Dermis blood vessel endothelial cell (primary cell): Measurements from ENCODE around the gene GGT5. TPM values are rescaled to one million over a fixed set of nuclear protein-coding genes. Genes with fewer than 3 reads are reported as not detected.
"Not testable (repeated sequence)": the region's sequence is repeated elsewhere in the genome, so short reads cannot be mapped to it uniquely, and the experiment has no call there.

Experiments used
- DNase-seq: peaks from one replicate; pipeline ENCODE4 v3.0.0; 2010
- total RNA-seq: library from RNA; depleted of rRNA; stranded (reverse); fragments of >200 nt; gene quantifications from 2 replicates; pipeline ENCODE4 v1.2.3, GENCODE V29; 2014

The GGT5 gene
- total RNA-seq, 1 donor from 2014 or later, result 4.9 TPM

GRCh38 chr22:24262185-24262749, 17.4 kb upstream of the GGT5 start:
- not testable (repeated sequence) for DNase-seq

GRCh38 chr22:24259459-24259858, 14.6 kb upstream of the GGT5 start:
- DNase-seq, result peak; percentile 86

DNA sequence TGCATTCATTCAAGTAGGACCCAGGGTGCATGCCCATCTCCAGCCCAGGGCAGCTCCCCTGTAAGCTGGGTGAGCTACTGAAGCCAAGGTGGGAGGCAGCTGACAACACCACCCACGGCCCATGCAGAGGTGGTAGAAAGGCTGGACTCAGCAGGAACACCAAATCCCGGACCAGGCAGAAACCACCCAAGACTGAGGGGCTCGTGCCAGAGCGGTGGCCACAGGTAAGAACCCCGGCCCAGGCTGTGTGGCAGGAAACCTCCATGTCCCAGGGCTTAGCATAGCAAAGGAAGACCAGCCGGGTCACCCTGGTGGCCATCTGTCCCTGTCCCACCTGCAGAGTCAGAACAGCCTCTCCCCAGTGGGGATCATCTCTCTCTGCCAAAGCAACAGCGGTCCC, 11.9 kb upstream of the GGT5 start:
- not testable (repeated sequence) for DNase-seq

- not testable (repeated sequence) for DNase-seq
Observed at GRCh38 chr22:24256136-24256535, 11.3 kb upstream of the GGT5 start.

- not testable (repeated sequence) for DNase-seq
Observed at GRCh38 chr22:24253126-24253525, 8.2 kb upstream of the GGT5 start.

GRCh38 chr22:24251286-24251685, 6.4 kb upstream of the GGT5 start:
- DNase-seq, result not testable (repeated sequence)

DNA sequence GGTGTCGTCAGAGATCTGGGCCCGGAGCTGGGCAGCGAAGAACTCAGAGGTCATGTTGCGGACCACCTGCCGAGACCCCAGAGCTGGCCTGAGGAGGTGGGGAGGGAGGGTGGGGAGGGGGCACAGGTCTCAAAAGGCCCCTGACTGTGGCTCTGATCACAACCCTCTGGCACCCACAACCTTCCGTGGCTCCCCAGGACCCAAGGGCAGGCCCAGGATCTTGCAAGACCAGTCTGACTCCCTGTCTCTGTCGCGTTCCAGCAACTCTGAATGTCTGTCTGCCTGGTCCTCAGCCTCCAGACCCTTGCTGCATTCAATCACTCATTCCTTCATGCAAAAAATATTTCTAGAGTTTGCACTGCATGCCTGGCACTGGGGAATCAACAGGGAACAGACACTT, 4.5 kb upstream of the GGT5 start:
- not testable (repeated sequence) for DNase-seq

GRCh38 chr22:24248611-24249010, 3.7 kb upstream of the GGT5 start:
- not testable (repeated sequence) for DNase-seq

- DNase-seq, result peak; percentile 91
Observed at GRCh38 chr22:24247564-24248344, 2.9 kb upstream of the GGT5 start.

- DNase-seq, result no peak
Observed at GRCh38 chr22:24247011-24247507, 2.2 kb upstream of the GGT5 start.

DNA sequence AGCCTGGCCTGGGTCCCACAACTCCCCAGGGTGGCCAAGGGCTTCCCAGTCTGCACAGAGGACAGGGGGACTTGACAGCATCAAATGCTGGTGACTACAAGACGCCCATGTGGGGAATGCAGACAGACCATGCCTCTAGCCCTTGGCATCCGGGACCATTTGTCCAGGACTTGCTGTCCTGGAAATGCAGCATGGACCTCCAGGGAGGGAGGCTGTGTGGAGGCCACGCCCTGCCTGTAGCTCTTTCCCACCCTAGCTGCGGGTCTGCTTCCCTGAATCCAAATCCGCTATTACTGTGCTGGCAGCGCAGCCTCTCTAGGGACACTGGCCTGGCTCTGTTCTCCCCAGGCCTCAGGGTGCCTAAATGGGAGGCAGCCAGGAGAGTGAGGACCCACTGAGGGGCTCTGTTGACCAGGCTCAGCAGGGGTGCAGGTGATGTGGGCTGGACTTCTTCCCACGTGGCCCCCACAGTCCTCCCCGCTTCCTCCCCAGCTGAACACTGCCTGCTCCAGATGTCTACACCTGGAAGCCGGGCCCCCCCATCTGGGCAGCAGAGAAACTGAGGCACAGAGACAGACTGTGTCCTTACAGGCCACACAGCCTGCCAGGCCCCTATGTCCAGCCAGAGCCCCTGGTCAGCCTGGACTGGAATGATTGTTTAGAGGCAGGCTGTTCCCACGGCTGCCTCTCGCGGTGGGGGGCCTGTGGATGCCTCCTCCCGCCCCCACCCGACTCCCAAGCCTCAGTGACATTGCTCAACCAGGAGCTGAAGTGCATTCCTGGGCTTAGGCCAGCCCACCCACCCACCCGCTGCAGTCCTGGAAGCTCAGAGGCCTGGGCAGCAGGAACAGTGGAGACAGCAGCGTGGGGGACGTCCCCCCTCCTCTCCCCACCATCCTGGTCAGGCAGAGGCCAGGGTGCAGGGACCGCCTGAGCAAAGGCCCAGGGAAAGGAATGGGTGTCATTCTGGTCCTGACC, 991 bp upstream of the GGT5 start:
- peak; percentile 41 for DNase-seq

DNA sequence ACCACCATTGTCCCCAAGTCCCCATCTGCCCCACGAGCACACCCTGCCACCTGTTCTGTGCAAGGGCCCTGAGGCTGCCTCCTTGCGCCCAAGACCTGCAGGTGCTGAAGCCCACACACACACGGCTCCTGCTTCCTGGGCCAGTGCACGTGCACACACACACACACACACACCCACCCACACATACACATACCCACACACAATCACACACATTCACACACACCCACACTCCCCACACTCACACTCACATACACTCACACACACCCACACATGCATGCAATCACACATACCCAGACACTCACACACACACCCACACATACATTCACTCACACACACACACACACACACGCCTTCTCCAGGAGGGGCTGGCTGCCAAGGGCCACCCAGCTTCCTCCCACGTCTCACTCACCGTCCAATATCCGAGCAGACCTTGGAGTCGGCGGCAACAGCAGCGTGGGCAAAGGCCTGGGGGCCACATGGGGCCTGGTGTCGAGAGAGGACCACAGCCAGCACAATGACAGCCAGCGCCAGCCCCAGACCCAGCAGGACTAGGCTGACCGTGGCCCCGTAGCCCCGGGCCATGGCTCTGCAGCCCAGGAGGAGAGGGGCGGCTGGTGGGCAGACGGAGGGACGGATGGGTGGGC, 616 bp downstream of the GGT5 start:
- DNase-seq, result peak; percentile 63

DNA sequence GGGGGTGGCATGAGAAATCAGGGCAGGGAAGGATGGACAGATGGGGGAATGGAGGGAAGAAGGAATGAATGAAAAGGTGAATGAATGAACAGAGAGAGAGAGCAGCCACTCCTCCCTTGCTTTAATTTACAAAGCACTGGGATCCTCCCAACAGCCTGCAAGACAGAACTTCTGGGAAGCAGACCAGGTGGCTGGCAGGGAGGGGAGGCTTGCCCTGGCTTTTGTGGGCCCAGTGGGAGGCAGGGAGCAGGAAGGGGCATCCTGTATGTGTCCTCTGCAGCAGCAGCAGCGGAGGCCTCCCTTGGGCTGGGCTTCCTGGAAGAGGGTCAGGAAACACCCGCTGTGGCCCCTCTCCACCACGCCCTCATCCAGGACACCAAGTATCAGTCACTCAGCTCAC, 1.5 kb downstream of the GGT5 start:
- DNase-seq, result peak; percentile 47

DNA sequence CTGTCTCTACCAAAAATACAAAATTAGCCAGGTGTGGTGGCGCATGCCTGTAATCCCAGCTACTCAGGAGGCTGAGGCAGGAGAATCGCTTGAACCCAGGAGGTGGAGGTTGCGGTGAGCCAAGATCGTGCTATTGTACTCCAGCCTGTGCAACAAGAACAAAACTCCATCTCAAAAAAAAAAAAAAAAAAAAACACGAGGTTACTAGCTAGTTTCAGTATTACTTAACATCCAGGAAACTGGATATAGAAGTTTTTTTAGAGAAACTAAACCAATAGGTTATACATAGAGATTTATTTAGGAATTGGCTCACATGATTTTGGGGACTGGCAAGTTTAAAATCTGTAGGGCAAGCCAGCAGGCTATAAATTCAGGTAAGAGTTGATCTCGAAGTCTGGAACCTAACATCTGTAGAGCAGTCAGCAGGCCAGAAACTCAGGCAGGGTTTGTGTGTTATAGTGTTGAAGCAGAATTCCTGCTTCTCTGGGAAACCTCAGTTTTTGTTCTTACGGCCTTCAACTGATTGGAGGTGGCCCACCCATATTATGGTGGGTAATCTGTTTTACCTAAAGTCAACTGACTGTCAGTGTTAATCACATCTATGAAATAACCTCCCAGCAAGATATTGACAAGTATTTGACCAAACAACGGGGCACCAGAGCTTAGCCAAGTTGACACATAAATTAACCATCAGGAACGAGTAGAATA, 3.7 kb downstream of the GGT5 start:
- DNase-seq, result not testable (repeated sequence)

DNA sequence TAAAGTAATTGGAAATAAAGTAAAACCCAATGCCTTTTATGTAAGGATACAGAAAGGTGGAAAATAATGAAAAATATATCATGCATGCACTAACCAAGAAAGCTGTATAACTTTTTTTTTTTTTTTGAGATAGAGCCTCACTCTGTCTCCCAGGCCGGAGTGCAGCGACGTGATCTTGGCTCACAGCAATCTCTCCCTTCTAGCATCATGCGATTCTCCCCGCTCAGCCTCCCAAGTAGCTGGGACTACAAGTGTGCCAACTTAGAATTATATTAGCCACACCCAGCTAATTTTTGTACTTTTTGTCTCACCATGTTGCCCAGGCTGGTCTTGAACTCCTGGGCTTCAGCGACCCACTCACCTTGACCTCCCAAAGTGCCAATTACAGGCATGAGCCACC, 4.5 kb downstream of the GGT5 start:
- DNase-seq, result peak; percentile 16

DNA sequence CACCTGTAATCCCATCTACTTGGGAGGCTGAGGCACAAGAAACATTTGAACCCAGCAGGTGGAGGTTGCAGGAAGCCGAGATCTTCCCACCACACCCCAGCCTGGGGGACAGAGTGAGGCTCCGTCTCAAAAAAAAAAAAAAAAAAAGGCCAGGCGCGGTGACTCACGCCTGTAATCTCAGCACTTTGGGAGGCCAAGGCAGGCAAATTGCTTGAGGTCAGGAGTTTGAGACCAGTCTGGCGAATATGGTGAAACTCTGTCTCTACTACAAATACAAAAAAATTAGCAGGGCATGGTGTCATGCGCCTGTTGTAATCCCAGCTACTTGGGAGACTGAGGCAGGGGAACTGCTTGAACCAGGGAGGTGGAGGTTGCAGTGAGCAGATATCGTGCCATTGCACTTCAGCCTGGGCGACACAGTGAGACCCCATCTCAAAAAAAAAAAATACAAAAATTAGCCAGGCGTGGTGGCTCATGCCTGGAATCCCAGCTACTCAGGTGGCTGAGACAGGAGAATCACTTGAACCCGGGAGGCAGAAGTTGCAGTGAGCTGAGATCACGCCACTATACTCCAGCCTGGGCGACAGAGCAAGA, 6.7 kb downstream of the GGT5 start:
- DNase-seq, result not testable (repeated sequence)

DNA sequence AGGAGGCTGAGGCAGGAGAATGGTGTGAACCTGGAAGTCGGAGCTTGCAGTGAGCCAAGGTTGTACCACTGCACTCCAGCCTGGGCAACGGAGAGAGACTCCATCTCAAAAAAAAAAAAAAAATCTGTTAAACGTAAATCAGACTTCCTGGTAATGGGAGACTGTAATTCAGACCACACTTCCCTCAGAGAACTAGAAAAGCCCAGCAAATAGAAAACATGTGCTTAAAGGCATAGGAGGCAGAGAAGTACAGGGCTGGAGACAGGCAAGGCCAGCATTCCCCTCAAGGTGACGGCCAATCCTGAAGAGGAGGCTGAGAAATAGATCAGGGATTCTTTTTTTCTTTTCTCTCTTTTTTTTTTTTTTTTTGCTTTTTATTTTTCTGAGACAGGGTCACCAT, 8.2 kb downstream of the GGT5 start:
- DNase-seq, result no peak

DNA sequence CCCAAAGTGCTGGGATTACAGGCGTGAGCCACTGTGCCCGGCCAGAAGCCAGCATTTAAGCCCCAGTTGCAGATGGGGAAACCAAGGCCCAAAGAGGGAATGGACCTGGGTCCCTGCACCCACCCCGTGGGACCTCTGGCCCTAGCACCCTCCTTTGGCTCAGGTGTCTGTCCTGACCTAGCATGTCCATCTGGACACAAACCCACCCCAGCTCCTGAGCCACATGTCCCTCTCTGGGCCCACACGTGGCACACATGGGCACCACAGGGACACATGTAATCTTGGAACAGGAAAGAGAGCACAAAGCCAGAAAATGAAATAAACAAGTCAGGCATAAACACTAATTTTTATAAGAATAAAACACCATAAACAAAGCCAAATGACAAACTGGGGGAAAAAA, 9.6 kb downstream of the GGT5 start:
- DNase-seq, result no peak

GRCh38 chr22:24233816-24234215, 11.1 kb downstream of the GGT5 start:
- no peak for DNase-seq

DNA sequence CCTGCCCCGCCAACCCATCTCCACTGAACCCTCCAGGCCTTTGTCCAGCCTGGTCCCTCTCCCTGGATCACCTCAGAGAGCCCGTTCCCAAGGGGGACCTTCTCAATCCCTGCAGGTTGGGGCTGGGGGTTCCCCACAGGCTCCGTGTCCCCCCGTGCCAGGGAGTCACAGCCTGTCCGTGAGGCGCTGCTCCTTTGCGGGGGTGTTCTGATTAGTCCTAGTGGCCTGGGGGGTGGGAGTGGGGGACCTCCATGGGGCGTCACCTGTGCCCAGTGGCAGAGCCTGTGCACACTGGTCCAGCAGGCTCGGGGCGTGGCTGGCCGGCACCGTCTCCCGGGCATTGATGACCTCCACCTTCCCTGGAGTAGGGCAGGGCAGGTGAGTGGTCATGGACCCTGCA, 11.6 kb downstream of the GGT5 start:
- DNase-seq, result no peak

DNA sequence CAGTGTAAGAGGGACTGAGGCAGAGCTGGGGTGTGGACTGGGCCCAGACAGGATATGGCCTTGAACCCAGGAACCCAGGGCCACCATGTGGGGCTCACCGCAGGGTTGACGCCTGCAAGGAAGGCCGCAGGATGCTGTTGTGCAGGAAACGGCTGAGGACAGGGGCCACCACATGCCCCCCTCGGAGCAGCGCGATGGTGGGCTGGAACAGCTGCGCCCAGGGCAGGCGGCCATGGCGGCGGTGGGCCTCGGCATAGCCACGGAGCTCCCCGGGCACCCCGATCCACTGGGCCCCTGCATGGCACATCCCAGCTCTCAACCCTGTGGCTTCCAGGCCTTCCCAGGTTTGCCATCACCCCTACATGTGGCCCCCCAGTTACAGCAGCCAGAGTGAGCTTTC, 12.2 kb downstream of the GGT5 start:
- no peak for DNase-seq
